Measurements from ENCODE around the gene PRR30. TPM values are rescaled to one million over a fixed set of nuclear protein-coding genes. Genes with fewer than 3 reads are reported as not detected.

PRR30 gene
- total and polyA plus RNA-seq, 8 donors = not detected

GRCh38 chr2:27105981-27106380, 33.2 kb downstream of the PRR30 start:
- 61 to 79% (median 74%) methylated on average over 3 of the region's 3 CpGs for whole genome bisulfite sequencing, 5 donors
- H3K9me3 ChIP-seq = no peaks in the 10 kb centered on the region
- H3K4me3 ChIP-seq = no peak overlapping the region
- peaks cover 0 to 28% (median 0%) of the 10 kb centered on the region in 3 donors for H3K27me3 ChIP-seq
- H3K4me1 ChIP-seq = no peaks in the 10 kb centered on the region
- no peak overlapping the region for H3K27ac ChIP-seq
- DNase-seq = no peak
- no peaks in the 10 kb centered on the region for H3K36me3 ChIP-seq
- TF ChIP-seq POLR2AphosphoS5 (IDR thresholded peaks at IDR 0.05) (no peak), EP300 (IDR thresholded peaks at IDR 0.05) (no peak), CTCF (IDR thresholded peaks at IDR 0.05) (no peak), POLR2A (IDR thresholded peaks at IDR 0.05) (no peak)
- intact Hi-C loops (cut with DNase I; ENCODE audit: low total_unique reads) = loop anchor here (10.0 kb wide), 1 partner anchor 79 kb away; no protein-coding TSS in a partner anchor

- Histone ChIP-seq H3K9me3 (no peaks in the 10 kb centered on the region), H3K27me3 (peaks cover 0 to 25% (median 0%) of the 10 kb centered on the region in 3 donors), H3K27ac (no peak overlapping the region), H3K4me3 (no peak overlapping the region), H3K4me1 (no peaks in the 10 kb centered on the region), H3K36me3 (peaks cover 0 to 15% (median 0%) of the 10 kb centered on the region in 4 donors)
- no peak for DNase-seq
- WGBS, 5 donors = 76 to 84% (median 83%) methylated on average over 4 to 5 of the region's 5 CpGs
- intact Hi-C loops (cut with DNase I; ENCODE audit: low total_unique reads) = loop anchor here (5.0 to 10.0 kb wide), 2 partner anchors 82 to 180 kb away; partner anchors contain the start of gene TRIM54
- TF ChIP-seq EP300 (IDR thresholded peaks at IDR 0.05) (no peak), CTCF (IDR thresholded peaks at IDR 0.05) (no peak), POLR2A (IDR thresholded peaks at IDR 0.05) (no peak), POLR2AphosphoS5 (IDR thresholded peaks at IDR 0.05) (no peak)
Observed at GRCh38 chr2:27102329-27102728, 36.9 kb downstream of the PRR30 start.

GRCh38 chr2:27100036-27100435, 39.2 kb downstream of the PRR30 start:
- Histone ChIP-seq H3K9me3 (no peaks in the 10 kb centered on the region), H3K4me1 (peaks cover 0 to 15% (median 12%) of the 10 kb centered on the region in 4 donors), H3K36me3 (peaks cover 0 to 15% (median 0%) of the 10 kb centered on the region in 4 donors), H3K27ac (no peak overlapping the region), H3K27me3 (peaks cover 0 to 6% (median 0%) of the 10 kb centered on the region in 3 donors), H3K4me3 (no peak overlapping the region)
- WGBS, 5 donors = 76 to 88% (median 86%) methylated on average over 8 to 10 of the region's 10 CpGs
- intact Hi-C loops (cut with DNase I; ENCODE audit: low total_unique reads) = loop anchor here (5.0 to 10.0 kb wide), 2 partner anchors 85 to 182 kb away; partner anchors contain the start of gene TRIM54
- TF ChIP-seq POLR2AphosphoS5 (IDR thresholded peaks at IDR 0.05) = no peak
- no peak for TF ChIP-seq EP300 (IDR thresholded peaks at IDR 0.05)
- no peak for TF ChIP-seq CTCF (IDR thresholded peaks at IDR 0.05)
- no peak for TF ChIP-seq POLR2A (IDR thresholded peaks at IDR 0.05)
- no peak for DNase-seq

DNA sequence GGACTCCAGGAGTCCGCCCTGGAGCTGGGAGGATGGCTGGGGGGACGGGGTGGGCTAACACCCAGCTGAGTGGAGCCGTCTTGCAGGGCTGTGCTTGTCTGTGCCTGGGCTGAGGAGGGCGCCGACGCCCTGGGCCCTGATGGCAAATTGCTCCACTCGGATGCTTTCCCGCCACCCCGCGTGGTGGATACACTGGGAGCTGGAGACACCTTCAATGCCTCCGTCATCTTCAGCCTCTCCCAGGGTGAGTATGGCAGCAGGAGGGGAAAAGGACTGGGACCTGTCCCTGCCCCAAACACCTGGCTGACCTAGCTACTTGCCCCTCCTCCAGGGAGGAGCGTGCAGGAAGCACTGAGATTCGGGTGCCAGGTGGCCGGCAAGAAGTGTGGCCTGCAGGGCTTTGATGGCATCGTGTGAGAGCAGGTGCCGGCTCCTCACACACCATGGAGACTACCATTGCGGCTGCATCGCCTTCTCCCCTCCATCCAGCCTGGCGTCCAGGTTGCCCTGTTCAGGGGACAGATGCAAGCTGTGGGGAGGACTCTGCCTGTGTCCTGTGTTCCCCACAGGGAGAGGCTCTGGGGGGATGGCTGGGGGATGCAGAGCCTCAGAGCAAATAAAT, 39.8 kb downstream of the PRR30 start:
- H3K4me3 ChIP-seq = no peak overlapping the region
- peaks cover 0 to 20% (median 0%) of the 10 kb centered on the region in 4 donors for H3K36me3 ChIP-seq
- WGBS, 5 donors = 89 to 92% (median 91%) methylated on average over 9 to 19 of the region's 19 CpGs
- TF ChIP-seq CTCF (IDR thresholded peaks at IDR 0.05) (no peak), EP300 (IDR thresholded peaks at IDR 0.05) (no peak), POLR2AphosphoS5 (IDR thresholded peaks at IDR 0.05) (no peak), POLR2A (IDR thresholded peaks at IDR 0.05) (no peak)
- no peak for DNase-seq
- H3K4me1 ChIP-seq = peaks cover 0 to 15% (median 12%) of the 10 kb centered on the region in 4 donors
- H3K9me3 ChIP-seq = no peaks in the 10 kb centered on the region
- H3K27ac ChIP-seq = no peak overlapping the region
- intact Hi-C loops (cut with DNase I; ENCODE audit: low total_unique reads) = no loop called here
- H3K27me3 ChIP-seq = peaks cover 0 to under 1% (median 0%) of the 10 kb centered on the region in 3 donors

Measured in stomach (tissue), 9 donors.